Smooth muscle cell of the coronary artery (primary cell): ENCODE measurements around the gene C10orf105. TPM values are rescaled to one million over a fixed set of nuclear protein-coding genes. Genes with fewer than 3 reads are reported as not detected.

Experiments
- total RNA-seq: library from RNA; depleted of rRNA; stranded (reverse); fragments of >200 nt; gene quantifications from 2 replicates; pipeline ENCODE4 v1.2.3, GENCODE V29; 2014; ENCODE audit warnings: low replicate concordance

The C10orf105 gene
- total RNA-seq: under 0.01 and 0.12 TPM in 2 replicates

GRCh38 chr10:71719464-71720201 is at the start of gene C10orf105:
TSS of gene C10orf105 (minus strand) at chr10:71719778. CDS start at chr10:71716337, 3,441 bp downstream.

Other genes with a start within 250 kb of the C10orf105 start
- 8.6 and 30.4 TPM in 2 replicates for gene VSIR, start 53.7 kb upstream of the C10orf105 start, total RNA-seq
- 702 and 1,088 TPM in 2 replicates for gene PSAP, start 131.5 kb upstream of the C10orf105 start, total RNA-seq
- 15.3 and 32.2 TPM in 2 replicates for gene CHST3, start 244.6 kb upstream of the C10orf105 start, total RNA-seq